GM21528 (cell line): Measurements from ENCODE around the gene FUT9.
A peak's percentile ranks its signal among the peaks of the same experiment; 100 is the strongest.

ENCODE experiments used
- ATAC-seq: cut with Tn5 transposase; IDR thresholded peaks from one replicate; pipeline ENCODE4 v1.9.1; 2021; ENCODE audit warnings: mild to moderate bottlenecking, moderate library complexity; ENCODE audit not compliant: unreplicated experiment, low FRiP score

Gene FUT9

DNA sequence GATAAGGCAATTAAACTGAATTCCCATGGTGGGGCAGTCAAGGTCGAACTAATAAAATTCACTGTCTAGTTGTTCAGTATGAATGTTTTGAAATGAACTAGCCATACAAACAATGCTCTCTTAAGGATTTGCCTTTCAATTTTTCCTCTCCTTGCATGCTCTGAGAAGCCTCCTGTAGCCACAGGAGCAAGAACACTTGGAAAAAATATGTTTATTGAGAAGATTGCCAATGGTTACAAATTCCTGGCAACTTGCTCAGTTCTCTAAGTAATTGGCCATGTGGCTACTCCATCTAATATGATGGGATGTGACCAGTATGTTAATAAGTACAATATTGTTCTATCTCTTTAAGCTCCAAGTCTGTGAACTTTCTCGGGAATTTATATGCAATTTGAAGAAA, 49.4 kb downstream of the FUT9 start:
- no peak for ATAC-seq

DNA sequence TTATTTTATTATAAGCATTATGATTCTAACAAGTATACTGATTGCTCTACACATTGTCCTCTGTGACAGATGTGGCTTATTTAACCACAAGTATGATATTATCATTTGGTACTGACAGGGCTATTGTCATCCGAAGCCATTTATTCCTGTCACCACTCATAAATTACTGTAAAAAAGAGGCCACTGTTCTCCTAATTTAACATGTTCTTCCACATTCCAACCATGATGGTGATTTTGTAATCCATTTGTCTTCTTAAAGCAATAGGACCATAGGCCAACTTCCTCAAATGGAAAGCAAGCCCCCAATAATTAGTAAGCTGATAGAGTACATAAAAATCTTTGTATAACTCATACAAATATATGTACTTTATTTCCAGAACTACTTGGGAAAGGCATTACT, 50.6 kb downstream of the FUT9 start:
- no peak for ATAC-seq

DNA sequence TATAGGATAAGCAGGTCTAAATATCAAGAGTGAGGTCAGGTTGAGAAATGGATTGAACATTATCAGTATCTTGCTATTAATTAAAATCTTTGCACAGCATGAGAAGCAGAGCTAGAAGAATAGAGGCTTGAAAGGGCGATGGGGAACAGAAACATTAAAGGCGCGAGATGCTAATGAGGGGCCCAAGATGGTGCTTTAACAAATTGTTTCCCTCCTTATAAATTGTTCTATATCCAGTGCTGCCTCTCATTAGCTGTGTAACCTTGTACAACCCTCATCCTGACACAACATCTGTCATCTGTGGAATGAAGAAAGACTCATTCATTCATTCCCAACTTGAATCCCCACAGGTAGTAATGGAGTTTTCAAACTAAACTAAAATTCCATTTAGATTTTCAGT, 57.8 kb downstream of the FUT9 start:
- ATAC-seq: no peak

DNA sequence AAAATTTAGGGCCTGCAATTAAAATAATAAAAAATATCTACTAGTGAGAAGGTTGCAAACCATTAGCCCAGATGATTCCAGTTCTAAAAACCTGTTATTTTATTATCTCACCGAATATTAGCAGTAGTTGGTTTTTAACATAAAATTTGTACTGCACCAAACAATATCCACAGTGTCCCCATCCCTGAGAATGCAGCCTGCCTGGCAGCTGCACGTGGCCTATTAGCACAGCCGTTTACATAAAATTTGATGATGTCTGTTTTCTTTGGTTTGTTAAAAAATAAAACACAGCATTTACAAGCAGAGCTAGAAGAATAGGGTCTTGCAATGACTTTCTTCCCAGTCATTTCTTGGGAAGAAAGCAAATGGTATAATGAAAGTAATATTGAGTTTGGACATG, 58.2 kb downstream of the FUT9 start:
- no peak for ATAC-seq

DNA sequence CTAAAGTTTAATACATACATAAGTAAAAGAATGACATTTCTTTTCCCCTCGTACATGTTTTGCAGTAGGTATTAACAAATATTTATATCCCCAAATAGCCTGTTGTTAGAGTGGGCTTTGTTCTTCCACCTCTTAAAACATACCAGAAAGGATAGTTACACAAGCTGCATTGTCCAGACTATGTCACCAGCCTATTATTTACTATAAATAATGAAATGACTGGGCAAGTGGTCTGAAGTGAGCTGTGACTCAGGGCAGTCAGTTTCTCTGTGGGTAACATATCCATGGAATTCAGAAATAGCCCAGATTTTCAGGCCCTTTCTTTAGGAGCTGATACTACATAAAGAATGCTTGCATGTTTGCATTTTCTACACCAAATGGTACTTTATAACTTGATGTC, 60.1 kb downstream of the FUT9 start:
- no peak for ATAC-seq

DNA sequence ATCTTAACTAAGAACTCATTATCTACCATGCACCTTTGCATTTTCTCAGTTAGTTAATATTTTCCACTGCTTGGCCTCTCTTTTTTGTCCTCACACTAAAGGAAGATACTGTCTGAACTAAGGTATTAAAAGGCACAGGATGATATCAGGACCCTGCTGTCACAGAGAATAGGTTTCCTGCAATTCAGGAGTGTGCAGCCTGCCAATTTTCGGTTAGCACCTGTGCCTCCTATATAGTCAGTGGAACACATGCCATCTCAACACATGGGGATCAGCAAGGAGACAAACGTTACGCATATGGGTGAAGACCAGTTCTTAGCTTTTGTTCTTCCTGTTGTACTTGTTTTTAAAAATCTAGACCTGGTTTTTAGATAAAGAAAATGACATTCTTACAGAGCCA, 71.0 kb downstream of the FUT9 start:
- ATAC-seq: no peak

DNA sequence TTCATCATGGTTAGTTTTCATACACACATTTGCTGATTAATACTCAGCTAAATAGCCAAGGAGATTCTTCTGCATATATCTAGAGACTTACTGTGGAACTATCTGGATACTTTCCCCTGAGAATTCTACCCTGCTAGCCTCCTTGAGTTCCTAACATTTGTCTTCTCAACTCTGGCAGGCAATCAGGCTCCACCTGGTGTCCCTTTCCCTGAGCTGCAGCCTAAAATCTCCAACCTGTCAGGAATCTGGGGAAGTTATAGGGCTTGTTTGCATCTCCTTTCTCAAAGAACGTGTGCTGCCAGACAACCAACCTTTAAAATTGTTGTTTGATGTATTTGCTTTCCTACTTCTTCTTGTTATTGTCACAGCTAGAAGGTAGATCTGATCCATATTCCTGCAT, 73.4 kb downstream of the FUT9 start:
- no peak for ATAC-seq

DNA sequence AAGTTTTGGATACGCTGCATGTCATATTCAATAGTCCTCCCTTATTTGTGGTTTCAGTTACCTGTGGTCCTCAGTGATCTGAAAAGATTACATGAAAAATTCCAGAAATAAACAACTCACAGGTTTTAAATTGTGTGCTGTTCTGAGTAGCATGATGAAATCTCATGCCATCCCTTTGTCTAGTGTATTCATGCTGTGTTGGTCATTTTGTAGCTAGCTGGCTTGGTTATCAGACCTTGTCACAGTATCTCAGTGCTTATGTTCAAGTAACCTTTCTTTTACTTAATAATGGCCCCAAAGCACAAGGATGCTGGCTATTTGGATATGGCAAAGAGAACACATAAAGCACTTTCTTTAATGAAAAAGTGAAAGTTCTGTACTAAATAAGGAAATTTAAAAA, 78.3 kb downstream of the FUT9 start:
- ATAC-seq: no peak

DNA sequence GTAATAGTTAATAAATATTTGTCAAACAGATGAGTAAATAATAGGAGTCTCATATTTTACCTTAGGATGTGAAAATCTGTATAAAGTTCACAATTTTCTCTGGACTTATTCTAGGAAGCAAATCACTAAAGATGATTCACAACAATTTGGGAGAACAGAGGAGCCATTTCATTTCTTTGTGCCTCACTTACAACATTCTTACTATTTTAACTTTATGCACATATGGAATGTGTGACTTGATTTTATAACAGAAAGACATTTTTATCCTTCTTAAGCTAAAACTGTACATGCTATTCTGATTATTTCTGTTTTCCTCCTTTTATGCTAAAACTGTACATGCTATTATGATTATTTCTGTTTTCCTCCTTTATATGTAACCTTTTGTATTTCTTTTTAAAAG, 83.3 kb downstream of the FUT9 start:
- no peak for ATAC-seq

DNA sequence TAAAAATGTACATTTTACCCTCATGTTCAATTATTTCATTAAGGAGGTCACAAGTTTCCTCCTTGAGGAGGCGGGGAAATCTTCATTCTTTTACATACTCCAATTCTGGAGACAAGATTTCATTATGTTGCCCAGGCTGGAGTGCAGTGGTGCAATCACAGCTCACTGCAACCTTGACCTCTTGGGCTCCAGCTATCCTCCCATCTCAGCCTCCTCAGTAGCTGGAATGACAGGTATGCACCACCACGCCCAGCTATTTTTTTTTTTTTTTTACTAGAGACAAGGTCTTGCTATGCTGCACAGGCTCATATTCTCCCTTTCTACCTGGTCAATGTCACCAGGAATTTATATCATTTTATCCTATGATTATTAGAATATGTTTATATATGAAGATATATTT, 85.8 kb downstream of the FUT9 start:
- no peak for ATAC-seq

DNA sequence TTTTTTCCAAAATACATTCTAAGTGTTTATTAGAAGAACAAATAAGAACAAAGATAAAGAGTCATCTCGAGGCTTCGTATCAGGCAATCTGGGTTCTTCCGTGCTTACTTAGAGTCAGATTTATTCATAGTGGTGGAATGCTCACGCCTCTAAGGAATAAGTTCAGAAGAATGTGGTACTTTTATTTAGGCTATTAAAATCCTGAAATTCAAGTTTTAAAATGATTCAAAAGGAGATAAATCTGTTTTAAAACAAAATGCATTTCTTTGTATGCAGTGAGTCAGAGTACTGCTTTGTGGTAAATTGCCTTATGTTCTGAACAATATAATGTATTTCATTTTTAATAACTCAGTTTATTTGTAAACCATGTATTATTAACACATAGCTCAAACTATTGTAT, 89.1 kb downstream of the FUT9 start:
- ATAC-seq: no peak

DNA sequence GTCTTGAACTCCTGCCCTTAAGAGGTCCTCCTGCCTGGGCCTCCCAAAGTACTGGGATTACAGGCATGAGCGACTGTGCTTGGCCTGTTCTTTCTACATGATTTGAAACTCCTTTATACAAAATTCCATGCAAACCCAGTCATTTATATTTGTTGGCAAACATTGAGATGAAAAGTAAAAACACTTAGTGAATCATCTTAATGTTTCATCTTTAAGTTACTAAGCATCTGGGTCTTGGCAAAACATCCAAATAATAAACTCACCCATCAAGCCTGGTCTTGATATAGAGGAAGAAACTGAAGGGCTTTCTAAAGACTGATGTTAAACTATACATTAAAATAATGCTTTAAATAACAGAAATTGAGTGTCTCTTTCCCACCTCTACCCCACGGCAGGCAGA, 95.1 kb downstream of the FUT9 start:
- no peak for ATAC-seq

DNA sequence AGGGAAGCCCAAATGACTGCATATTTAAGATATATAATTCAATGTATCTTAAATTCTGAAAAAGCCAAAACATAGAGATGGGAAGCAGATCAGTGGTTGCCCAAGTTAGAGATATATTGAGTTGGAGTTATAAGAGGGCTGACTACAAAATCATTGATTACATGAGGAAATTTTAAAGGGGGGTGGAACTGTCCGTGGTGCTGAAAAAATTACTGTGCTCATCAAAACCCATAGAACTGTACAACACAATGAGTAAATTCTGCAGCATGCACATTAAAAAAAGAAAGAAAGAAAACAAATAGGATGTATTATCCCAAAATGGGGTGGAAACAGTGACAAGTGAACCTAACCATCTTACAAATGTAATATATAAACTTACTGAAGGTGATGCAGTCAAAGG, 100.9 kb downstream of the FUT9 start:
- no peak for ATAC-seq

DNA sequence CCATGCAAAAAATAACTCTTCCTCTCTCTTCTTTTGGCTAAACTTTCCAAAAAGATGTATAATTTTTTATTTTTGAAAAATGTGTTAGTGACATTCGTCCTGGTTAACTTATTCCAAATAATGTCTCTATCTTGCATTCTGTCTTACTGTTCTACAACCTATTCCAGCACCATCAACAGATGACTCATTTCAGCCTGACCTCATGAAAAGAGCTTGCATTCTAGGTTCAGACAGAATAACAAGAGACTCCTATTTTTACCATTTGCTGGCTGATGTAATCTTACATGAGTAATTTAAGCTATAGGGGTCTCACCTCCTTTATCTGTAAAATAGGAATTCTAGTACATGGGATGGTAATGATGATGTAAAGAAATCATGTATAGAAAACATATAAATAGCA, 109.0 kb downstream of the FUT9 start:
- ATAC-seq: no peak

DNA sequence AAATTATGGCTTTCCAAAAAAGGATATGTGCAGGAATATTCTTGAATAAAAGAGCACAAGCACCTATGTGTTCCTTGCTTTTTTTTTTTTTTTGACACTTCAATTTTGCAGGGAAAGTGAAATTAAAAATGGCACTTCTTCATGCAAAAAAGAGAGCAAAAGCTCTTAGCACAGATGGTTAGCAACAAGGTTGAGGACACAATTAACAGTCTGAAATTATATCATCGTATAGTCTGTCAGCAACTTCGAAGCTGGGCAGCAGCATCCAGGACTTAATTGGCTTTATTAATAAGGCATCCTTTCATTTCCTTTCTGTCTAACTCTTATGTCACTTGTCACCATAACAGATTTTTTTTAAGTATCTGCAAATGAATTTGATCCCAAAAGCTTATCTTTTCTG, 122.6 kb downstream of the FUT9 start:
- ATAC-seq: no peak

DNA sequence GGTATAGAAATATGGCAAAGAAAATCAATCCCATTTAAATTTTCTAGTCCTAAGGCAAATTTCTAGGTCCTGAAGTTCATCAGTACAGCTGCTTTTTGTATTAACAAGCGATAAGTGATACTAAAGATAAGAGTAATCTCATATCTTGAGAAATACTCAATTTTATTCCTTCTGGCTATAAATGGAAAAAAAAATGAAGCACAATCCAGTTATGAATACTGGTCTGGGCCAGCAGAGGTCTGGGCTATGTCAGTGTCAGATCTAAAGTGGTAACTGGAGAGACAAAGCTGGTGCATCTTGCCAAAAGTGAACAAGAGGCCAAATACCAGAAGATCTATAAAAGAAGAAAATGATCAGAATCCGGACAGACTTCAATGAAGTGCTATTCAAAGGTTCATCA, 126.4 kb downstream of the FUT9 start:
- no peak for ATAC-seq

DNA sequence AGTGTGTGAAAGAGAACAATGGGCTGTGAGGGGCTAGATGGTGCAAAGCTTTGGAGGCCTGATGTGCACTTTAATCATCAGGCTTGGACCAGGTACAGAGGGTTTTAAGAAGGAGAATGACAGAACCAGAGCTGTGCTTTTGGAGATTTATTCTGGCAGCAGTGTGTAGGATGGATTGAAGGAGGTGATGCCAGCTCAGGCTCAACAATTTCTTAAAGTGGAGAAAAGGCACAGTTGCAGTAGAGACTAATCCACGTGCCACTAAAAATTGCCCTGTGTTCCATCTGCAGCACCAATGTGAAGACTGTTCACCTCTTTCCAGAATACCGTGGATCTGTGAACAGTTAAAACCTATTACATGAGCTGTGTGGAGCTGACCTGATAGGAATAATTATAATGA, 134.7 kb downstream of the FUT9 start:
- no peak for ATAC-seq

DNA sequence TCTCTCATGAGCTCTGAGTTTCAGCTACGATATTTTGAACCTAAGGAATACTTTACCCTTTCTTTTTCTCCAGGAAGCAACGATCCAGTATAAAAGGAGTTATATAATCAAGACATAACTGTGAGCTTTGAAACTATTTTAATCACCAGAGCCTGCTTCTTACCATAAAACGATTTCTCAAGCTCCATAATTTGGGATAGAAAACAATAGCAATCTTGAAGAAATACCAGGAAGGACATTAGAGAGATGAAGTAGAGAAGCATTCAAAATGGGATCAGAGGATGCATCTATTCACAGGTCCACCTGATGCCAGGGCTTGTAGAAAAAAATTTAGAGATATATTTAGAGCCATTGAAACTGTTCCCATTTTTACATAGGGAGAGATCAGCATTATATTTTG, 135.9 kb downstream of the FUT9 start:
- ATAC-seq: no peak

DNA sequence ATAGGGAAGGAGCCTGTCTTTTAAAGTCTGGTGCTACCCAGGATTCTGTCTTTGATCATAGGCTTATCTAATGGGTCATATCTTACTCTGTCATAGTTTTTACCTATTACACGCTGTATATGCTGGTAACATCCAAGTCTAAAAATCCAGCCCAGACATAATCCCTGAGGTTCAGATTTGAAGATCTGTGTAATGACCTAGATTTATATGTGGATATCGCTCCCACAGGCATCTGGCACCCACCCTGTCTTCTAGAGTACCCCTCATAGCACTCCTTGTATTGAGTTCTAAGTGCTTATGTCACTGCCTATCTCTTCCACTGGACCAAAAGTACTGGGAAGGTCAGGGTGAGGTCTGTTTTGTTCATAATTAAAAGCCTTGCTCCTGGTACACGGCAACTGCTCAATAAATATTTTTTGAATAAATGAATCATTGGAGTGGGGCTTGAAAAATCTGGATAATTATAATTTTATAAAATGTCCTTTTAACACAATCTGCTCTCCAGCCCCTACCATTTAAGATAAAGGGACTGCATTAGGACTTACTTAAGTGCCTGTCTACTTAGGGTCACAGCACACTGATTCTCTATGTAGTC, 136.4 kb downstream of the FUT9 start:
- ATAC-seq: no peak

DNA sequence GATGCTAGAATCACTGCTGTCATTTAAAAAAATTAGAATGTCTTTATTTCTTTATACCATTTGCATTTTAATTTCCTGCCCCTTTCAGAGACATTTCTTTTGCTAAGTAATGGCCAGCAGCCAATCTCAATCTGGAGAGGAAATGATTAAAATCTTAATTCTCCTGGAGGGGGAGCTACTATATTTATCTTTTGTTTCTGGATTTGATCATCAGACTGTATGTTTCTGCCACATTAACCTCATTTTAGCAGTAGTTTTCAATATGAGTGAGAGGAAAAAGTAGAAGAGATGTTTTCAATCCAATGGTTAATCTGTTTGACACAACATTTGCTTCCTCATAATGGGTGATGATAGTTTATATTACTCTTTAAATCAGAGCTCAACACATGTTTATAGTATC, 138.0 kb downstream of the FUT9 start:
- ATAC-seq: no peak

DNA sequence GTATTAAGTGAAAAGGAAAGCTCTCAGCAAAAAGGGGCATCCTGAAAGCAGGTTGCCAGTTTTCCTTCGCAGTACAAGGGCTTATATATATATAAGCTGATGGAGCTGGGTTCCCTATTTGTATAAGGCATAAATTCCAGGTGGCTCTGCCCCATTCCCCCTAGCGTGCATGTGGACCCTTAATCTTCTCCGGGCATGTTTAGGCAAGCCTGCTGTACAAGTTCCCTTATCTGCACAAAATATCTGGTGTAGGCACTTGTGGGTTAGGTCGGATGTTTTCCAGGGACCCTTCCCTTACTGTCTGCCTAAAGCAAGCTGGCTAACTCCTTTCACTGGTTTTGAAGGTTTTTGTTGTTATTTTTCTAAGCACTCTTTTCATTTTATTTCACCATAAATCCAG, 140.7 kb downstream of the FUT9 start:
- ATAC-seq: peak; percentile 33

DNA sequence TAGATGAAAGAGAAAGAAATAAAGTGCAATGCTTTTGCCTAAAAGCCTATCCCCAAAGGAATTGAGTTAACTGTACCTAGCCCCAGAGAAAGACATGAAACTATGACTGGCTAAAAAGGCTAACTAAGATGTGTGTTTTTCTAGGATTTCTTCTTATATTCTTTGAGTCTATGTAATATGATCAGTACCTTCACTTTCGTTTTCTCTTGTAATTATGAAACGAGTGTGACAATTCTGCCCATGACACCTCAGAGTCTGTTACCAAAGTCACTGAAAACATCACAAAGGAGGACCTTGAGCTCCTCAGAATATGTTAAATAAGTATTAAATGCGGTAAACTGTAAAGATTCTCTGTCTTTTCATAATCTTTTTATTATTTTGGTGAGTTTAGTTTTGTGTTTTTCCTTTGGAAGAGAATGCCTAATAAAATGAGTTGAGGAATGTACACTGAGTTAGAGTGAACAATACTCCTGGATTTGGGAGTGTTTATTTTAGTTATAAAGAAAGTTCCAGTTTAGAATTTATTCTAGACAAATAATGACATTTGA, 141.3 kb downstream of the FUT9 start:
- peak; percentile 92 for ATAC-seq

DNA sequence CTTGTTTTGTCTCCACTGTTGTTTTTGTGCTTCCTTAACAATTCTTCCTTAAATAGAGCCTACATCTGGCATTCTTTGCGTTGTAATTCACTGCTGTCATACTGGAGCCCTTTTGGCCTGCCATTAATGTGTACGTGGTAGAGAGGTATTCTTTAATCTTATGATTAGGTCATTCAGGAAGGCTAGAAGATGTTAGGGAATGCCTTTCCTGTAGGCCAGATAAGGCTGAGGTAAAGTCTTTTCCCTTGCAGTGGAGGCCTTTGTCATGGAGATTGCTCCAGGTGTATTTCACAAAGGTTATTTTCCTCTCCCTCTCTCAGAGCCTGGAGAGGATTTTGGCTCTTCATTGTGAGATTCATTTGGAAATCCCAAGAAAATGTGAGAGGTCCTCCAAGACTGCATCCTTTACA, 146.9 kb downstream of the FUT9 start:
- ATAC-seq: no peak
